Aorta (tissue), 5 donors: ENCODE data around the gene GADD45G. TPM values are rescaled to one million over a fixed set of nuclear protein-coding genes. Genes with fewer than 3 reads are reported as not detected.

Source experiments
- ATAC-seq: fragments of 200-7000 bp; cut with Tn5 transposase; one replicate; pipeline ENCODE4 v1.9.1; 2022; ENCODE audit warnings: moderate library complexity; ENCODE audit not compliant: low FRiP score
- DNase-seq, 2 donors: peaks; one replicate each; pipeline ENCODE4 v3.0.0-alpha.2; 2020
- H3K27ac ChIP-seq, 2 donors: one replicate each; pipeline ENCODE4 v1.5.1; 2013; ENCODE audit warnings: low read length in 2 of 2, mild to moderate bottlenecking in 2 of 2, moderate library complexity in 2 of 2, control low read depth in 1 of 2, inconsistent platforms in 1 of 2, low read depth in 1 of 2
- H3K27me3 ChIP-seq, 2 donors: one replicate each; pipeline ENCODE4 v1.6.1; 2013; ENCODE audit warnings: control low read depth in 1 of 2, low read length in 1 of 2, mild to moderate bottlenecking in 1 of 2, moderate library complexity in 1 of 2; ENCODE audit not compliant: insufficient read depth in 2 of 2, control insufficient read depth in 1 of 2
- H3K36me3 ChIP-seq, 2 donors: one replicate each; pipeline ENCODE4 v1.6.1; 2013; ENCODE audit warnings: control low read depth in 1 of 2, low read length in 1 of 2, mild to moderate bottlenecking in 1 of 2; ENCODE audit not compliant: insufficient read depth in 2 of 2, control insufficient read depth in 1 of 2
- H3K4me1 ChIP-seq, 2 donors: one replicate each; pipeline ENCODE4 v1.6.1; 2013; ENCODE audit warnings: low read length in 2 of 2, control low read depth in 1 of 2, mild to moderate bottlenecking in 1 of 2, moderate library complexity in 1 of 2; ENCODE audit not compliant: insufficient read depth in 2 of 2, control insufficient read depth in 1 of 2
- H3K4me3 ChIP-seq, 2 donors: one replicate each; pipeline ENCODE4 v1.5.1; 2013; ENCODE audit warnings: low read length in 2 of 2, control low read depth in 1 of 2, mild to moderate bottlenecking in 1 of 2
- H3K9me3 ChIP-seq: one replicate; pipeline ENCODE4 v1.6.1; 2013; ENCODE audit warnings: mild to moderate bottlenecking, low read length; ENCODE audit not compliant: control insufficient read depth
- WGBS, 2 donors: extraction: QIAGEN DNeasy Blood & Tissue Kit; methylation state at CpG; one replicate each; pipeline ENCODE4 v1.1.7; 2013; 5-methylcytosine and 5-hydroxymethylcytosine counted together
- intact Hi-C, 2 donors: fragments of 100-400 bp; cut with DNase I; formaldehyde crosslinking; loops; one replicate each; pipeline versions ENCODE4 v1.14.2 to v1.15.0; 2022
- long read RNA-seq, 2 donors: library from polyadenylated mRNA; unstranded; transcript quantifications; one replicate each; pipeline ENCODE4 v2.0.0, GENCODE V29; 2020 to 2021
- polyA plus RNA-seq, 2 donors: library from polyadenylated mRNA; stranded (reverse); fragments of 200-250 nt; gene quantifications; one replicate each; pipeline ENCODE4 v1.2.3, GENCODE V29; 2013
- total RNA-seq, 2 donors: library from RNA; stranded (reverse); fragmentation: NEBNext Ultra II Directional; extraction: Animal tissue kit (Norgen Biotek cat#: 25700); gene quantifications; one replicate each; pipeline ENCODE4 v1.2.1, GENCODE V29; 2021
- donor health status: healthy with polysubstance abuse.
- donor health status: Bipolar disorder and iron deficiency.
- donor health status: DM: no; HTN: no; CAD: no.
- donor health status: DM: no; HTN: no; CAD: no.
- donor health status: DM: yes; HTN: yes; CAD: no.

The GADD45G gene
- total RNA-seq (1 to 10 TPM; 4.5 to 4.7 TPM), polyA plus RNA-seq (10 to 100 TPM in 1 of 2 donors, 1 to 10 TPM in 1; 8.1 to 30.4 TPM)
- long read RNA-seq, donor 1, partial matches to known transcripts, result 0 of 1 reads
- long read RNA-seq, donor 1, other reads (novel, unspliced or antisense), result 0 of 1 reads
- long read RNA-seq, donor 2, transcript GADD45G-201 (4 exons, 1,065 nt), result major isoform, 5 of 8 reads
- long read RNA-seq, donor 2, partial matches to known transcripts, result 0 of 8 reads
- long read RNA-seq, donor 2, other reads (novel, unspliced or antisense), result 3 of 8 reads

GRCh38 chr9:89604729-89605464, at the start of gene GADD45G:
Gene GADD45G (plus strand): TSS chr9:89605012. CDS start chr9:89605122, 110 bp downstream.
- peak within 1 kb of the TSS; percentile 84 to 89 for H3K27ac ChIP-seq
- H3K36me3 ChIP-seq, result no peaks in the 10 kb centered on the region
- intact Hi-C loops, result loop anchor here (2.0 to 10.0 kb wide), 5 partner anchors 82 to 1267 kb away; no protein-coding TSS in a partner anchor
- 0 to 1% methylated on average over 57 to 63 of the region's 63 CpGs for WGBS, 2 donors
- H3K4me3 ChIP-seq, result peak within 1 kb of the TSS; percentile 53 to 70
- DNase-seq, result peak; percentile 92 to 96
- peak; percentile 85 for ATAC-seq
- H3K9me3 ChIP-seq, result no peaks in the 10 kb centered on the region
- H3K27me3 ChIP-seq, result no peaks in the 10 kb centered on the region
- H3K4me1 ChIP-seq, result peaks cover 0 to 2% of the 10 kb centered on the region in 2 donors

GRCh38 chr9:89555036-89555415, 49.8 kb upstream of the GADD45G start:
- Histone ChIP-seq H3K4me3 (no peak overlapping the region), H3K27me3 (no peaks in the 10 kb centered on the region), H3K9me3 (no peaks in the 10 kb centered on the region), H3K4me1 (no peaks in the 10 kb centered on the region), H3K36me3 (no peaks in the 10 kb centered on the region), H3K27ac (no peak overlapping the region)
- intact Hi-C loops, result no loop called here
- WGBS, 2 donors, result 90 to 94% methylated on average over 7 of the region's 7 CpGs
- ATAC-seq (no peak), DNase-seq (no peak)

GRCh38 chr9:89555451-89556375, 49.1 kb upstream of the GADD45G start:
- DNase-seq, result no peak
- H3K36me3 ChIP-seq, result no peaks in the 10 kb centered on the region
- intact Hi-C loops, result no loop called here
- no peak overlapping the region for H3K27ac ChIP-seq
- no peaks in the 10 kb centered on the region for H3K4me1 ChIP-seq
- ATAC-seq, result no peak
- 78 to 81% methylated on average over 12 of the region's 12 CpGs for WGBS, 2 donors
- no peaks in the 10 kb centered on the region for H3K9me3 ChIP-seq
- no peaks in the 10 kb centered on the region for H3K27me3 ChIP-seq
- no peak overlapping the region for H3K4me3 ChIP-seq

GRCh38 chr9:89558196-89558899, 46.5 kb upstream of the GADD45G start:
- H3K4me3 ChIP-seq, result no peak overlapping the region
- H3K27ac ChIP-seq, result no peak overlapping the region
- intact Hi-C loops, result no loop called here
- no peaks in the 10 kb centered on the region for H3K4me1 ChIP-seq
- H3K36me3 ChIP-seq, result no peaks in the 10 kb centered on the region
- H3K9me3 ChIP-seq, result no peaks in the 10 kb centered on the region
- no peaks in the 10 kb centered on the region for H3K27me3 ChIP-seq
- ATAC-seq (no peak), DNase-seq (no peak)
- WGBS, 2 donors, result 78 to 84% methylated on average over 6 of the region's 6 CpGs

GRCh38 chr9:89558948-89559347, 45.9 kb upstream of the GADD45G start:
- no peak for ATAC-seq
- H3K27ac ChIP-seq, result no peak overlapping the region
- H3K27me3 ChIP-seq, result no peaks in the 10 kb centered on the region
- 66 to 67% methylated on average over 2 of the region's 2 CpGs for WGBS, 2 donors
- H3K4me3 ChIP-seq, result no peak overlapping the region
- no peaks in the 10 kb centered on the region for H3K36me3 ChIP-seq
- H3K4me1 ChIP-seq, result no peaks in the 10 kb centered on the region
- intact Hi-C loops, result no loop called here
- DNase-seq, result no peak
- H3K9me3 ChIP-seq, result no peaks in the 10 kb centered on the region

- H3K36me3 ChIP-seq, result no peaks in the 10 kb centered on the region
- 66 to 75% methylated on average over 10 of the region's 10 CpGs for WGBS, 2 donors
- no peak overlapping the region for H3K4me3 ChIP-seq
- intact Hi-C loops, result no loop called here
- H3K9me3 ChIP-seq, result peaks cover 1% of the 10 kb centered on the region
- H3K27ac ChIP-seq, result no peak overlapping the region
- H3K4me1 ChIP-seq, result no peaks in the 10 kb centered on the region
- no peaks in the 10 kb centered on the region for H3K27me3 ChIP-seq
- no peak for DNase-seq
- no peak for ATAC-seq
These were observed 42.5 kb upstream of the GADD45G start for GRCh38 chr9:89562186-89562814.

GRCh38 chr9:89563571-89564345, 41.1 kb upstream of the GADD45G start:
- Histone ChIP-seq H3K9me3 (peaks cover 1% of the 10 kb centered on the region), H3K27me3 (peaks cover 0 to 2% of the 10 kb centered on the region in 2 donors), H3K36me3 (no peaks in the 10 kb centered on the region), H3K4me3 (no peak overlapping the region), H3K27ac (no peak overlapping the region), H3K4me1 (no peaks in the 10 kb centered on the region)
- intact Hi-C loops, result no loop called here
- DNase-seq (no peak), ATAC-seq (no peak)
- WGBS, 2 donors, result 71% methylated on average over 15 of the region's 15 CpGs
